ENCODE results near the gene SLC12A7.
"Not testable (repeated sequence)": the region's sequence is repeated elsewhere in the genome, so short reads cannot be mapped to it uniquely, and the experiment has no call there.

SLC12A7 gene

DNA sequence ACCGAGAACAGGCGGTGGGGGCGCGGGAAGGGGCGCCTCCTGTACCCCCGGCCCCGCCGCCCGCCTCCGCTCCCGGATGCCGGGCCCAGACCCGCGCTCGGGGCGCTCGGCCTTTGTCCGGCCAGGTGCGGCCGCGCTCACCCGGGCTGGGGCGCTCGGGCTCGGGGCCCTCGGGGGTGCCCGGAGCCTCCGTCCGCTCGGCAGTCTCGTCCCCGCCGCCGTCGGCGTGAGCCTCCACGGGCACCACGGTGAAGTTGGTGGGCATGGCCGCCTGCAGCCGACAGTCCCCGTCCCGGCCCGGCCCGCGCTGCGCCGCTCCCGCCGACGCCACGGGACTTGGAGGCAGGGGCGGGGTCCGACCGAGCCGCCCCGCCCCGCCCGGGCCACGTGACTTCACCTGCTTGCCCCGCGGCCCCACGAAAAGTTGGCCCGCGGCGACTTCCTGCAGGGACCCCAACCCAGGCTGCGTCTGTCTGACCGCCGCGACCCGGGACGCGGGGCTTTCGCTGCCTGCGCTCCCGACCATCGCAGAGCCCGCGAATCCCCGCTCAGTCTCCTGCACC, at the start of gene SLC12A7:
TSS of gene SLC12A7 (minus strand) at position 337 of the 563 bp plus-strand sequence. CDS start at position 265, 72 bp downstream.
- peak; percentile 97 for FAIRE-seq
- peak; percentile 93 for DNase-seq (ENCODE audit: low spot score)

DNA sequence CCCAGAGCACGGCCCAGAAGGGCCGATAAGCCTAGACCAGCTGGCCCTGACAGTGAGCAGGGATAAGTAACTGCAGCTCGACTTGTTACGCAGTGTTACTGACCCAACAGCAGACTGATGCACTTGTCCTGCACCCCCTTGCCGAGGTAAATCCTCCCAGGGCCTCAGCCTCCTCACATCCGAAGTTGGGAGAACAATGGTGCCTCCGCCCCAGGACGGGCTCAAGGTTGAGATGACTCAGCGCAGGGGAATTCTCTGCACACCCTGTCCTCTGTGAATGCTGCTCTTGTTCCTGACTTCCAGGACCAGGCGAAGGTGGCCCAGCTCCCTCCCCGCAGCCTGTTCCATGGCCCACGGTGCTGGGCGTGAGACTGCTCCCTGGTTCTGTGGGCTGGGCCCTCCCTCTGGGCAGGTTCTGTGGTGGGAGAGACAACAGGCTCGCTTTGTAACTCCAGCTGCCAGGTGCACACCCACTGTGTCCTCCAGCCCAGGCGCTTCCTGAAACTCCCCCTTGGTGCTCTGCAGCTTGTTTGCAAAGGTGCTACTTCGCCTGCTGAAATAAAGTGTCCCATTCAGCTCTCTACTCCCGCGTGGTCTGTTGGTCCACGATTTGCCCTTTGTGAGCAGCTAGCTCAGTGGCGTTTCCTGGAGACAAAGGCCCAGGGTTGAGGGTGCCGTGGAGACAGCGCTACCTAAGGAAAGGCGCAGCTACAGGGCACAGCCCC, 49.4 kb upstream of the SLC12A7 start:
- FAIRE-seq (peak; percentile 99), DNase-seq (ENCODE audit: low spot score) (peak; percentile 96)

DNA sequence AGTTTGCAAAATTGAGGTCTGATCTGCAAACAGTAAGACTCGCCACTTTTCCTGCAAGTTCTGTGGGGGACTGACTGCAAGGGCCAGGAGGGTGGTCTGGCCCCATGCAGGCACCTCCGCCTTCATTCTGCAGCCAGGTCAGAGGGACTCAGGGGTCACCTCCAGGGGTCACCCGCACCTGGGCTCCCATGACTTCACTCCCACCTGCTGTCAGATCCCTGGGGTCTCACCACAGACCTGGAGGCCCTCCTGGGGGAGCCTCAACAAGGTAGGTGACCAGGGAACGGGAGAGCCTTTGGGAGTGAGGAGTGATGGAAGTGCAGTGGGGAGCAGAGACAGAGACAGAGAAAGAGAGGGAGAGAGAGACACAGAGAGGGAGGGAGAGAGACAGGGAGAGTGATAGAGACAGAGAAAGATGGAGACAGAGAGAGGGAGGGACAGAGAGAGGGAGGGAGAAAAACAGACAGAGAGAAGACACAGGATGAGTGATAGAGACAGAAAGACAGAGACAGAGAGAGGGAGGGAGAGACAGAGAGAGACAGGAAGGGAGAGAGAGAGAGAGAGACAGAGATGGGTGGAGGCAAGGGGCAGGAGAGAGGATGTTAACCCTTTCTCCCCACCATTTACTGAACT, 48.0 kb upstream of the SLC12A7 start:
- peak; percentile 67 for FAIRE-seq
- no peak for DNase-seq (ENCODE audit: low spot score)

DNA sequence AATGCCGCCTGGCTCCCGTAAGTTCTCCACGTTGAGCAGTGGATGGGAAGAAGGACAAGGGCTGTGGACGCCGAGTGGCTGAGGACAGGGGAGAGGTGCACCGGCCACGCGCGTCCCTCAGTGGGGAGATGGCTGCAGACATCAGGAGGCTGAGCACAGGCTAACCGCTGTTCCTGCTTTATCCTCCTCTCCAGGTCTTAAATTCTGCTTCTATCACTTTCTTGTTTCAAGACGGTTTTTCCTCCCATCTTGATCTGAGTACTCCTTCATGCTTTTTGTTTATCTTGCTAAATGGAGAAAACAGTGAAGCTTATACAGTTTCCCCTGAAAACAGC, 47.4 kb upstream of the SLC12A7 start:
- no peak for FAIRE-seq

DNA sequence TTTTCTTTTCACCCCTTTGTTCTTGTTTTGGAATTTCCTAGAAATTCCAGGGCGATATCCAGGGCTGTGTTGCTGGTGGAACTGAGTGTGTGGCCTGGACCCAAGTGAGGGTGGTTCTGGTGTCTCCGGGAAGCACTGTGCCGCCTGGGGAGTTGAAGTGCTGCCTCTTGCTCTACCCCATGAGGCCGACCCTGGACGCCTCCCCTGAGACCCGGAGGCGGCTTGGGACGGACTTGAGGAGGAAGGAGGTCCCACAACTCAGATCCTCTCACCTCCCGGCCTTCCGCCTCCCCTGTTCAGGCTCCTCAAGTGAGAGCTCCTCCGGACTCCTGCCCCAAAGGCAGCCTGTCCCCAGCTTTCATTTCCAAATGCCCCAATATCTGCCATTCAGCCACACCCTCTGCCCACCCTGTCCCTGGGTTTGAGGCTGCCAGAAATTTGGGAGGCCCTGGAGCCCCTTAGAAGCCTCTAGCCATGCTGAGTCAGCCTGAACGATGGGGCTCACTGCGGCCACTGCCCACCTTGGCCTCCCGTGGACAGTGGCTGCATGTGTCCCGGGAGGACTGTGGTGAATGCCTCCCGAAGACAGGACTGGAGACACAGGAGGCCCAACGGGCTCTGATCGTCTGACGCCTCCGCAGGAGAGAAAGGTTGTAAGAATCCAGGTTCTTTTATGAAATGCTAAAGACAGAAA, 46.9 kb upstream of the SLC12A7 start:
- FAIRE-seq (no peak), DNase-seq (ENCODE audit: low spot score) (no peak)

More for the DNA sequence above, 47.4 kb upstream of the SLC12A7 start:
- DNase-seq (ENCODE audit: low spot score) = no peak

DNA sequence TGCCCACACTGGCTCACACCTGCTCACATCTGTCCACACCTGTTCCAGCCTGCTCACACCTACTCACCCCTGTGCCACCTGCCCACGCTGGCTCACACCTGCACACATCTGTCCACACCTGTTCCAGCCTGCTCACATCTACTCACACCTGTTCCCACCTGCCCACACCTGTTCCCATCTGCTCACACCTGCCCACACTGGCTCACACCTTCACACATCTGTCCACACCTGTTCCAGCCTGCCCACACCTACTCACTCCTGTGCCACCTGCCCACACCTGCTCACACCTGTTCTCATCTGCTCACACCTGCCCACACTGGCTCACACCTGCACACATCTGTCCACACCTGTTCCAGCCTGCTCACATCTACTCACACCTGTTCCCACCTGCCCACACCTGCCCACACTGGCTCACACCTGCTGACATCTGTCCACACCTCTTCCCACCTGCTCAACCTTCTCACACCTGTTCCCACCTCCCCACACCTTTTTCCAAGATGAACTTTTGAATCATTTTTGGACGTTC, 45.7 kb upstream of the SLC12A7 start:
- DNase-seq (ENCODE audit: low spot score) = not testable (repeated sequence)
- FAIRE-seq = peak; percentile 99

DNA sequence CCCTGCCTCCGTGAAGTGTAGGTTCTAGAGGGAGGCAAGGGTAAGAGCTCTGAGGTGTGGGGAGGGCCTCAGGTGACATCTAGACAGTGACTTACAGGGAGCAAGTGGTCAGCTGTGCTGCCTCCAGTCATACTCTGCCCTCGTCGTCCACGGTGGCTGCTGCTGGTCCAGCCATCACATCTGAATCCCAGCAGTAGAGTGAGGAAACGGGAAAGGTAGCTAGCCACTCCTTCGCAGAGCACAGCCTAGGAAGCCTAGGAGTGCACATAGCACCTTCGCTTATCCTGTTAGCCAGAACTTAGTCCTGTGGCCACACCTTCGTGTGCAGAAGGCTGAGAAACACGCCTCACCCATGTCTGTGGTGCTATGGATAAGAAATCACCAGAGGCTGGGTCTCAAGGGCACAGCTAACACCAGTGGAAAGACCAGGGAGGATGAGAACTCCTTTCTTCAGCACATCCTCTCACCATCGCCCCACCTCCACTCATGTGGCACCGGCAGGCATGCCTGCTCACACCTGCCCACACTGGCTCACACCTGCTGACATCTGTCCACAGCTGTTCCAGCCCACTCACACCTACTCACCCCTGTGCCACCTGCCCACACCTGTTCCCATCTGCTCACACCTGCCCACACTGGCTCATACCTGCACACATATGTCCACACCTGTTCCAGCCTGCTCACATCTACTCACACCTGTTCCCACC, 45.0 kb upstream of the SLC12A7 start:
- FAIRE-seq (no peak), DNase-seq (ENCODE audit: low spot score) (no peak)

DNA sequence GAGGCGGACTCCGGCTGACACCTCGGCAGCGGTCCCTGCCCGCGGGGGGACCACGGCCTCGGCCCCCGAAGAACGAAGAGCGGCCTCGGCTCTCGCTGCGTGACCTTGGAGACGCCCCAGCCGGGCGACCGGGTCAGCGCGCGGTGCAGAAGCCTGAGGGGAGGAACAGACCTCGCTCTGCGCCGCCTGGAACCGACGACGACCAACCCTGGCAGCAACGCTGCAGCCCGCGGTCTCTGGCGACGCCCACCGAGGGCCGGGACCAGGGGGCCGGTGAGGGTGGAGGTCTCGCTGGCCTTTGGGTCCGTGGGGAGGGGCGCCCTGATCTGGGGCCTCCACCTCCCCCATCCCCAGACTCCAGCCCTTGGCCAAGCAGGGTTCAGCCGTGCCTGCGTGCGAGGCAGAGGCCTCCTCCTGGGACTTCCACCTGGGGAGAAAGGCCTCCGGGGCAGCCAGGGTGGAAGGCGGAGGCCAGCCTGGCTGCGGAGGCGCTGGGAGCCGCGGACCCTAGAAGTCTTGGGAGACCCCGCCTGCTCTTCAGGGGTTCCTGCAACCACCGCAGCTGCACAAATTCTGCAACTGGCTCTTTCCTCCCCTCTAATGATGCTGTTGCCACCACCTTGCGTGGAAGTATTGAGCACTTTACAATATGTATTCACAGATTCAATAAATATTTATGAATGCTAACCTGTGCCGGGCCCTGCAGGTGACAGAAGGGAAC, 44.3 kb upstream of the SLC12A7 start:
- no peak for FAIRE-seq
- DNase-seq (ENCODE audit: low spot score) = no peak

DNA sequence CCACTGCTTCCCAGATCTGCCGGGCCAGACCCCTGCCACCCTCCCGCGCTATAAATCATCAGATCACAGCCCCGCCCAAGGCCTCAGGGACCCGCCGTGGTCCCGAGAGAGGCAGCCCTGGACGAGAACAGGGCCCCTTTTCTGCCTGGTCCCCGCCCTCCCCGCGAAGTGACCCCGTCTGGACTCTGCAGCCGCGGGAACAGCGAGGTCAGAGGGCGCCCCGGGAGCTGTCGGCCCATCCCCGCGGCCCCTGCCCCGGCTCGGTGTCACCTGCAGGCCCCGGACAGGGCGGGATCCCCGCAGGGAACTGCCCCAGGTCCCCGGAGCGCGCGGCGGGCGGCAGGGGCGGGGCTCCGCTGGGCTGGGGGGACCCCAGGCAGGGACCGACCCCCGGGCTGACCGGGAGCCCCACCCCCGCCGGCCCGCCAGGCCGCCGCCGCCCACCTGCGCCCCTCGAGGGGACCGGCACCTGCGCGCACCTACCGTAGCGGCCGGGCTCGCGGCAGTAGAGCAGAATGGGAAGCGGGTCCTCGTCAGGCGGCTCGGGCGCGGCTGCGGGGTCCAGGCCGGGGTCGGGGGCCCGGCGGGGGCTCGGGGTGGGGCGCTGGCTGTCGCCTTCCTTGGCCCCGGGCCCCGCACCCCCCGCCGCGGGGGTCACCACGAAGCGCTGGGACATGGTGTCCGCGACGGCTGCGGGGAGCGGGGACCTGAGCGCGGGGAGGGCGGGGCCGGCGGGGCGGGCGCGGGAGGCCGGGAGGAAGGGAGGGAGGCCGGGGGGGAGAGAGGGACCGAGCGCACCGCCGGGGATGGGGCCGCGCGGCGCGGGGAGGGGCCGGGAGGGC, 43.5 kb upstream of the SLC12A7 start:
- FAIRE-seq (no peak), DNase-seq (ENCODE audit: low spot score) (no peak)

DNA sequence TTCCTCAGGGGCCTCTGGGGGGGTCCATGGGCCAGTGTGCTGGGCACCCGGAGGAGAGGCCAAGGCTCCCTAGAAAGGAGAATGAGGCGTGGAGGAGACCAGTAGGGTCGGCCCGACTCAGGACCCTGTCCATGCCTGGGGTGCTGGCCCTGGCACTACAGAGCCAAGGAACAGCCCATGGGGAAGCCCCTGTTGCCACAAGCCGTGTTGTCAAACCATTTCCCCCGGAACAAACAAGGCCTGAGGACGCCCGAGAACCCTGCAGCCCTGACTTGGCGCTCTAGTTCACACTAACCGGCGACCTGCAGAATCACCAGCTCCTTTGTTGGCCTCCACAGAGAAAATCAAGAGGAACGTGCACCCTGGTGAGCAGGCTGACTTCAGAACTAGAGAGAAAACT, 41.6 kb upstream of the SLC12A7 start:
- FAIRE-seq (no peak), DNase-seq (ENCODE audit: low spot score) (no peak)

DNA sequence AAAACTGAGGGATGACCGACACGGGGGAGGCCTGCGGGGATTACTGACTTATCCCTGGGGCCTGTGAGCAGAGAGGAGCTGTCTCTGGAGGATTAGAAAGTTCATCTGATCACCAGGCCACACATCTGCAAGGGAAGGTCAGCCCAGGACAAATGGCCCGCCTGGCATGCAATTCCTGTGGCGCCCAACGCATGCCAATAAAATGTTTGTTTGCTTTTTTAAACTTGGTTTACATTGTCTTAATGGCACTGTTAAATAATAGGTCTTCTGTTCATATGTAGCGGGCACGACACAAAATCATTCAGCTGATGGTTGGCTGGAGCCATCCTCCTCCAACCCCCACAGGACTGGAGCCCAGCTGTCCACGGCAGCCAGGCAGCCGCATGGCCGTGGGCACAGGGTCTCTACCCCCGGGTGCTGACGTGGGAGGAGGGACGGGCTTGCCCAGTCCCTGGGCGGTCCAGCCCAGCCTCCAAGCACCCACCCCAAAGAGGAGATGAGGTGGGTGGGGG, 41.0 kb upstream of the SLC12A7 start:
- DNase-seq (ENCODE audit: low spot score) (peak; percentile 79), FAIRE-seq (peak; percentile 95)

DNA sequence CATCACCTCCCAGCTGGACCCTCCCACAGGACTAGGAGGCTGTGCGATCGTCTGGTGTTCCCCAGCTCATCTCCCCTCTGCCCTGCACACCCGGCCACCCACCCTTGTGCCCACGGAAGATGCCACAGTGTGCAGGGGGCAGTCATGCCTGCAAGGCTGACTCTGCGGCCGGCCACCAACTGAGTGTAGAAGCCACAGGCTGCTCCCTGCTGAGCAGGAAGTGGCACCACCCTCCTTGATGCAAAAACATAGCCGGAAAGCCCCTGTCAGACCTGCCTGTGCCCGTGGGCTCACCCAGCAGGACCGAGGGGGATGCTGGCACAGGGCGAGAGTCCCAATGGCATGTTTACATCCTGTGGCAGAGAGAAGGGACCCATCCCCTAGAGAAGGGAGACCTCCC, 40.3 kb upstream of the SLC12A7 start:
- DNase-seq (ENCODE audit: low spot score) (peak; percentile 42), FAIRE-seq (no peak)

DNA sequence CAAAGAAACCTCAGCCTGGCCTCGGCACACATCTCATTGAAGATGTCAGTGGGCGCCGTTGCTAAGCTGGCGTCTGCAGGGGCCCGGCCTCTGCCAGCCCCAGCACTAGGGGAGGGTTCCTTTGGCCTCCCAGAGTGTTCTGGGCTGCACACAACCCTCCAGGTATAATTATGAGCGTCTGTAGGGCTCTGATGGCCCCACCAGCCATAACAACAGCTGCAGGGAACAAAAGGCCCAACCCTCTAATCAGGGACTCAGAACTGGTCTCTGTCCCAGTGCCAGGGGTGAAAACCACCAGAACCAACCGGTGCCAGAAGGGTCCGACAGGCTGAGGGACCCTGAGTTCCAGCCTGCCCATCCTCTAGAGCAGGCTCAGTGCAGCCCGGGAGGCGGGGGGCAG, 39.5 kb upstream of the SLC12A7 start:
- FAIRE-seq = no peak
- DNase-seq (ENCODE audit: low spot score) = no peak

DNA sequence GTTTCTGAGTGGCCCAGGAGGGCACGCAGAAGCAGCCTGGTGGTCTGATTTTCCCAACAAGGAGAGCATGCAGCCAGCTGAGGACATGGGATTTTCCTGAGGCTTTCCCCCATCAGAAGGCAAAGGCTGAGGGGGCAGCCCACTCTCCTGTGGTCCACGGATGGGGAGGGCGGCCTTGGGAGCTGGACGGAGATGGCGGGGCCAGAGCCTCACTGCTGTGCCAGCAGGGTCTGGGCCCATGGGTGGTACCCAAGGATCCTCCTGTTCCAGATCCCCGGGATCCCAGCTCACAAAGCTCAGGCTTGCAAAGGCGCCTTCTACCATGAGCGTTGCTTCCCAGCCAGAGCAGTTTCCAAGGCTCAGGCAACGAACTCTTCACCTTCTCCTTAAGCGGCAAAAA, 39.0 kb upstream of the SLC12A7 start:
- no peak for FAIRE-seq

DNA sequence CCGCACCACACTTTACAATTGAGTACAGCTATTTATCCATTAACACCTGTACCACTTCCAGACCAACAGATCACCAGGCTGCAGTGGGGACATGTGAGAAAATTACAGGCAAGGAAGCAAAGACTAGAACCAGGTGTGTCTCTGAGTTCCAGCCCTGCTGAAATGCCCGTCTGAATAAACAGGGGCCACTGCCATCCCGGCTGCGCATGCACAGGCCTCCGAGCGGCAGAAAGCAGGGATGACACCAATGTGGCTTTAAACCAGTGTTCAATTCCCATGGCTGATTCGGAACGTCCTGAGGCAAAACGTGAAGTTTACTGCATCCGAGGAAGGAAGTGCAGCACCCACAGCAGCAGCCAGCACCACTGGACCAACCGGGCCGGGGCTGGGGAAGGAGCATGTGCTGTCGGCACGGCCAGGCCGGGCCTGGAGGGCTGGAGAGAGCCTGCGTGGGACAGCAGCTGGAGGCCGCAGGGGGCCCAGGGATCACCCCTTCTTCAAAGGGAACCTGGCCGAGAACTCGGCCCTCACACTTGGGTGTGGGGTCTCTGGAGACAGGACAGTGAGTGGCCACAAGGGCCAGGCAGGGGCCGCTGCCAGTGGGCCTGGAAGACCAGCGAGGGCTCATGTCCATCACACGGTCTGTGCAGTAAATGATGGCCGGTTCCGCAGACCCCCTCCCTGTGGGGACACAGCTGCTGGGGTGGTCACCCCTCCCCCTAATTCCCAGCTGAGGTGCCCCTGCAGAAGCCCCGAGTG, 33.0 kb upstream of the SLC12A7 start:
- no peak for DNase-seq (ENCODE audit: low spot score)
- FAIRE-seq = peak; percentile 66

More for the DNA sequence above, 39.0 kb upstream of the SLC12A7 start:
- no peak for DNase-seq (ENCODE audit: low spot score)

DNA sequence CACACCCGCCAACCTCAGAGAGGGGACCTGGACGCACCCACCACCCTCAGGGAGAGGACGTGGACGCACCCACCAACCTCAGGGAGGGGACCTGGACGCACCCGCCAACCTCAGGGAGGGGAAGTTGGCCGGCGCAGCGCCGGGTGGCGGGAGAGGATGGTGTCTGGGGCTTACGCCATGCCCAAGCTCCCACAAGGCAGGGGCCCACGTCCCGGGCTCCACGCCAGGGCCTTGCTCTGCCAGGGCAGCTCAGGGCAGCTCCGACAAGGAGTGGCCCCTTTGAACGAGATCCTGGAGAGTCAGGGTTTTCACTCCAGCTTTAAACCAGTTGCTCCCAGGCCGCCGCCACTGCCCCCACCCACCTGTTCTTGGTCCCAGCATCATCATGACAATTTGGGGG, 32.2 kb upstream of the SLC12A7 start:
- FAIRE-seq (no peak), DNase-seq (ENCODE audit: low spot score) (no peak)

DNA sequence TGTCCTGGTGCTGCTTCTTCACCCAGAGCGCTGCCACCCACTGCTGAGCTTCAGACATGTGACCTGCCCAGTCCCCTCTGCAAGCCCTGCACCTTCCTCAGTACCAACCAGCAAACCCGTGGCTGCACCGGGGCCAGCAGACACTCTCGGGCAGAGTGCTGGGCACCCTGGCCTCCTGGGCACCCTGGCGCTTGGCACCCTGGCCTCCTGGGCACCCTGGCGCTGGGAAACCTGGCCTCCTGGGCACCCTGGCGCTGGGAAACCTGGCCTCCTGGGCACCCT, 31.7 kb upstream of the SLC12A7 start:
- no peak for FAIRE-seq
- no peak for DNase-seq (ENCODE audit: low spot score)

DNA sequence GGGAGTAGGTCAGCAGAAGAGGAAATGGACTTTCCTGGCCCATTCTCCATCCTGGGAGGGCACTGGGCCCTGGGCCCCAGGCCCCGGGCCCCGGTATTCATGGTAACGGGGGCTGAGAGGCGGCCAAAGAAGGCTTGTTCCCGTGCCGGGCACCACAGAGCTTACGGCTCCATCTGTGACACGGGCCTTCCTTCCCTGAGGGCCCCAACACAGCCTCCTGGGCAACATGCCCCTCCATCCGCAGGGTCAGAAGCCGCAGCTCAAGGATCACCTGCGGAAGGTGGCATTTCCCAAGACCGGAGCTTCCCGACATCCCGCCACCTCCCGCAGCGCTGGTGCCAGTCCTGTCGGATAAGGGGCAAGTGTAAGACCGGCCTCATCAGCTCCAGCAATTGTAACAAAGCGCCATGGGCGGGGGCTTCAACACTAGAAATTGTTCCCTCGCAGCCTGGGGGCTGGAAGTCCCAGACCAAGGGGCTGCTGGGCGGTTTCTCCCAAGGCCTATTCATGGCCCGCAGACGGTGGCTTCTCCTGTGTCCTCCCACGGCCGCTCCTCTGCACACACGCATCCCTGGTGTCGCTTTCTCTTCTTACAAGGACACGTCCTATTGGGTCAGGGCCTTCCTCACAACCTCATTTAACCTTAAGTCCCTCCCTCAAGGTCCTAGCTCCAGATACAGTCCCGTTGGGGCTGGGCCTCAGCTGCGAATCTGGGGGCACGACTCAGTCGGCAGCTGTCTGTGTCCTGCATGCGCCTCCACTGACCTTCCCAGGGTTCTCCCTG, 31.2 kb upstream of the SLC12A7 start:
- no peak for DNase-seq (ENCODE audit: low spot score)
- FAIRE-seq = no peak
